AG09319 (cell line): Measurements from ENCODE around the gene FBXO17.
"Not testable (repeated sequence)": the region's sequence is repeated elsewhere in the genome, so short reads cannot be mapped to it uniquely, and the experiment has no call there.

Experiments used
- DNase-seq: peaks from one replicate; pipeline ENCODE4 v3.0.0-alpha.2; 2010; ENCODE audit warnings: low read depth; ENCODE audit errors: extremely low read depth
- CTCF ChIP-seq: IDR thresholded peaks from 2 replicates; pipeline ENCODE4 v1.5.1; 2011; ENCODE audit warnings: low read depth, mild to moderate bottlenecking, inconsistent platforms, low read length, moderate library complexity

Gene FBXO17

GRCh38 chr19:38977445-38978325 lies 2.1 kb upstream of the FBXO17 start:
- no peak for TF ChIP-seq CTCF
- no peak for DNase-seq

GRCh38 chr19:38975861-38976271 lies 324 bp upstream of the FBXO17 start:
- no peak for DNase-seq
- TF ChIP-seq CTCF = no peak

GRCh38 chr19:38974624-38975213 lies 823 bp downstream of the FBXO17 start:
- DNase-seq = no peak
- TF ChIP-seq CTCF = no peak

DNA sequence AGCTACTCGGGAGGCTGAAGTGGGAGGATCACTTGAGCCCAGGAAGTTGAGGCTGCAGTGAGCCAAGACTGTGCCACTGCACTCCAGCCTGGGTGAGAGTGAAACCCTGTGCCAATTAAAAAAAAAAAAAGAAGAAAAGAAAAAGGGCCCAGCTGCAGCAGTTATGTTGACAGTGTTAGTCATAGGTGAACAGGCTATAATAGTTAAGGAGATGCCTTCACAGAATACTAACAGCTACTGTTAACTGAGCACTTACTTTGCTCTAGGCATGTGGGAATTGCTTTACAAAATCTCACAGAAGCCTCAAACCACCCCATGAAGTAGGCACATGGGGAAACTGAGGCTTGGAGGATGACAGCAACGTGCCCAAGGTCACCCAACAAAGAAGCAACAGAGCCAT lies 3.9 kb downstream of the FBXO17 start:
- TF ChIP-seq CTCF = no peak
- DNase-seq = no peak

GRCh38 chr19:38970664-38971532 lies 4.6 kb downstream of the FBXO17 start:
- TF ChIP-seq CTCF = no peak
- no peak for DNase-seq

DNA sequence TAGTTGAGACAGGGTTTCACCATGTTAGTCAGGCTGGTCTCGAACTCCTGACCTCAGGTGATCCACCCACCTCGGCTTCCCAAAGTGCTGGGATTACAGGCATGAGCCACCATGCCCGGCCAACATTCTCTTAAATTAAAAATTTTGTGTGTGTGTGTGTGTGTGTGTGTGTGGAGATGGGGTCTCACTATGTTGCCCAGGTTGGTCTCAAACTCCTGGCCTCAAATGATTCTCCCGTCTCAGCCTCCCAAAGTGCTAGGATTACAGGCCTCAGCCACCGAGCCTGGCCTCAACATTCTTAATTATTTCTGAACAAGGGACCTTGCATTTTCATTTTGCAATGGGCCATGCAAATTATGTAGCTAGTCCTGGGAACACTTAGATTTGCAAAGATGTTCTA lies 9.4 kb downstream of the FBXO17 start:
- DNase-seq = not testable (repeated sequence)

DNA sequence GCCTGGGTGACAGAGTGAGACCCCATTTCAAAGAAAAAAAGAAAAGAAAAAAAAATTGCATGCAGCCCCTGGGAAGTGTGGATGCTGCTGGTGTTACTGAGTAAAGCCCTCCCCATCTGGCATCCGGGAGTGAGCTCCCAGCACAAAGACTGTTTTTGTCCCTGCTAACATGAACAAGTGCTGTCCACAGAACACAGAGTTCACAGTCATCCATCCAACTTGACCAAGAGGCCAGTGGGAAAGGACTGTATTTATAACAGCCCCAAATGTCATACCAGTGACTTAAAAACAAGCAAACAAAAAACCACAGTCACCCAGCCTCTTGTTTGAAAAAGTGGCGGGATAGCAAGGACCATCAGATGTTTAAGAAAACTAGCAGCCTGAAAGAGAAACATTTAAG lies 10.8 kb downstream of the FBXO17 start:
- TF ChIP-seq CTCF = no peak
- DNase-seq = no peak
